GM23338 (cell line): Measurements from ENCODE around the gene PSMA2. TPM values are rescaled to one million over a fixed set of nuclear protein-coding genes. Genes with fewer than 3 reads are reported as not detected.

Experiments used
- CTCF ChIP-seq, 2 experiments: fragments of 200-600 bp in 1 of 2; sonication (generic) in 1 of 2; conservative IDR thresholded peaks; 2 replicates each; pipeline versions ENCODE4 v1.5.1 to v1.6.1; 2016 to 2017; ENCODE audit warnings: antibody characterized with exemption in 2 of 2, low read depth in 2 of 2, mild to moderate bottlenecking in 2 of 2, moderate library complexity in 1 of 2
- JUNB ChIP-seq: IDR thresholded peaks from one replicate; pipeline ENCODE4 v1.6.1; 2016; ENCODE audit warnings: antibody characterized with exemption; ENCODE audit not compliant: unreplicated experiment
- ZNF114 ChIP-seq: fragments of 250-450 bp; sonication (Bioruptor Pico); IDR thresholded peaks from 2 replicates; pipeline ENCODE4 v1.5.0; 2020; ENCODE audit warnings: mild to moderate bottlenecking, moderate library complexity
- ZNF331 ChIP-seq: fragments of 250-450 bp; sonication (Bioruptor Pico); IDR thresholded peaks from 2 replicates; pipeline ENCODE4 v1.5.0; 2020; ENCODE audit warnings: low read depth, mild to moderate bottlenecking, moderate library complexity
- ZNF462 ChIP-seq: fragments of 250-450 bp; sonication (Bioruptor Pico); IDR thresholded peaks from 2 replicates; pipeline ENCODE4 v1.5.0; 2020; ENCODE audit warnings: mild to moderate bottlenecking, moderate library complexity
- polyA plus RNA-seq: library from polyadenylated mRNA; unstranded; fragments of >200 nt; fragmentation: Nextera tagmentation; extraction: Ambion mirVana; gene quantifications from 2 replicates; pipeline ENCODE4 v1.2.1, GENCODE V29; 2016
- total RNA-seq: library from RNA; depleted of rRNA; stranded (reverse); fragments of >200 nt; shearing (Covaris generic); gene quantifications from 2 replicates; pipeline ENCODE4 v1.2.3, GENCODE V29; 2014; rRNA removed

Gene PSMA2
- total and polyA plus RNA-seq, 2 experiments from 2014 or later, result 178 to 678 TPM

DNA sequence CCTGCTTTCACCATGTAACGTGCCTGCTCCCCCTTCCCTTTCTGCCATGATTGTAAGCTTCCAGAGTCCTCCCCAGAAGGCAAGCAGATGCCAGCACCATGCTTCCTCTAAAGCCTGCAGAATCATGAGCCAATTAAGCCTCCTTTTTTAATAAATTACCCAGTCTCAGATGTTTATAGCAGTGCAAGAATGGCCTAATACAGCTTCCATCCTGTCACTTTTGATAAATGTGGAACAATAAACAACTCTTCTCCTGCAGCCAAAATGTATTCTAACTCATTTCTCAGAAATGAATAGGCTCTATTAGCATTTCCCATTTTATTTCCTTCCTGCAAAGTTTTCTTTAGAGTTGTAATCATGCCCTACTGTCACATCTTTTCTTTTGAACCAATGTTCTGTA is 63.5 kb downstream of the PSMA2 start (continued):
- TF ChIP-seq ZNF462 (no peak), CTCF (conservative IDR thresholded peaks at IDR 0.05; ENCODE audit: low read depth in 2 of 2) (no peak), ZNF331 (CRISPR knock-in tag) (no peak), JUNB (no peak), ZNF114 (no peak)

Other genes with a start within 250 kb of the PSMA2 start
- 7.1 and 8.7 TPM in 2 replicates for gene C7orf25, start 20.1 kb downstream of the PSMA2 start, total RNA-seq
- 1.2 and 1.7 TPM in 2 replicates for gene C7orf25, start 20.1 kb downstream of the PSMA2 start, polyA plus RNA-seq
- 93.4 and 93.6 TPM in 2 replicates for gene MRPL32, start 202 bp upstream of the PSMA2 start, total RNA-seq
- 303 and 310 TPM in 2 replicates for gene MRPL32, start 202 bp upstream of the PSMA2 start, polyA plus RNA-seq
- gene HECW1, start 180.5 kb upstream of the PSMA2 start, total RNA-seq, result 19.2 and 21.8 TPM in 2 replicates
- 6.1 and 11.0 TPM in 2 replicates for gene HECW1, start 180.5 kb upstream of the PSMA2 start, polyA plus RNA-seq